Gastrocnemius medialis (tissue), 4 donors: ENCODE data around the gene ONECUT2.
"Not testable (repeated sequence)": the region's sequence is repeated elsewhere in the genome, so short reads cannot be mapped to it uniquely, and the experiment has no call there.

Source experiments
- POLR2A ChIP-seq, 2 donors: fragments of 450-650 bp; IDR thresholded peaks; one replicate each; pipeline ENCODE4 v1.6.1; 2017; ENCODE audit warnings: antibody characterized with exemption in 2 of 2, mild to moderate bottlenecking in 2 of 2, moderate library complexity in 2 of 2
- TF ChIP-seq, protein P1 (sequence below), 5 experiments: fragments of 450-650 bp in 3 of 5; fragments of 200-600 bp in 2 of 5; sonication (generic) in 2 of 5; IDR thresholded peaks in 4 of 5; conservative IDR thresholded peaks in 1 of 5; 1 replicate in 4 of 5; 2 replicates in 1 of 5; pipeline ENCODE4 v1.5.1; 2016 to 2019; ENCODE audit warnings: antibody characterized with exemption in 5 of 5, mild to moderate bottlenecking in 3 of 5, moderate library complexity in 3 of 5

DNA sequence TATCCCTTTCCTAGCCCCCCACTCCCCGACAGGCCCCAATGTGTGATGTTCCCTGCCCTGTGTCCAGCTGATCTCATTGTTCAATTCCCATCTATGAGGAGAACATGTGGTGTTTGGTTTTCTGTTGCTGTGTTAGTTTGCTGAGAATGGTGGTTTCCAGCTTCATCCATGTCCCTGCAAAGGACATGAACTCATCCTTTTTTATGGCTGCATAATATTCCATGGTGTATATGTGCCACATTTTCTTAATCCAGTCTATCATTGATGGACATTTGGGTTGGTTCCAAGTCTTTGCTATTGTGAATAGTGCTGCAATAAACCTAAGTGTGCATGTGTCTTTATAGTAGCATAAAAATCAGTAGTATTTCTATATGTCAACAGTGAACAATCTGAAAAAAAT lies 40.4 kb upstream of the ONECUT2 start:
- TF ChIP-seq, protein P1, sequence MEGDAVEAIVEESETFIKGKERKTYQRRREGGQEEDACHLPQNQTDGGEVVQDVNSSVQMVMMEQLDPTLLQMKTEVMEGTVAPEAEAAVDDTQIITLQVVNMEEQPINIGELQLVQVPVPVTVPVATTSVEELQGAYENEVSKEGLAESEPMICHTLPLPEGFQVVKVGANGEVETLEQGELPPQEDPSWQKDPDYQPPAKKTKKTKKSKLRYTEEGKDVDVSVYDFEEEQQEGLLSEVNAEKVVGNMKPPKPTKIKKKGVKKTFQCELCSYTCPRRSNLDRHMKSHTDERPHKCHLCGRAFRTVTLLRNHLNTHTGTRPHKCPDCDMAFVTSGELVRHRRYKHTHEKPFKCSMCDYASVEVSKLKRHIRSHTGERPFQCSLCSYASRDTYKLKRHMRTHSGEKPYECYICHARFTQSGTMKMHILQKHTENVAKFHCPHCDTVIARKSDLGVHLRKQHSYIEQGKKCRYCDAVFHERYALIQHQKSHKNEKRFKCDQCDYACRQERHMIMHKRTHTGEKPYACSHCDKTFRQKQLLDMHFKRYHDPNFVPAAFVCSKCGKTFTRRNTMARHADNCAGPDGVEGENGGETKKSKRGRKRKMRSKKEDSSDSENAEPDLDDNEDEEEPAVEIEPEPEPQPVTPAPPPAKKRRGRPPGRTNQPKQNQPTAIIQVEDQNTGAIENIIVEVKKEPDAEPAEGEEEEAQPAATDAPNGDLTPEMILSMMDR (IDR thresholded peaks at IDR 0.05 in 4 of 5, conservative IDR thresholded peaks at IDR 0.05 in 1 of 5), result not testable (repeated sequence)
- TF ChIP-seq POLR2A (IDR thresholded peaks at IDR 0.05), result not testable (repeated sequence)
